ENCODE data around the gene EMX1. TPM values are rescaled to one million over a fixed set of nuclear protein-coding genes. Genes with fewer than 3 reads are reported as not detected.

The EMX1 gene
- polyA plus RNA-seq, 1 donor = 0.22 TPM

GRCh38 chr2:72959995-72960981 is 43.0 kb downstream of the EMX1 start:
- no peak overlapping the region for H3K27ac ChIP-seq (ENCODE audit: low read length)
- no peak overlapping the region for H3K4me3 ChIP-seq (ENCODE audit: low read length)
- WGBS (ENCODE audit: insufficient coverage, low lambda C conversion rate) = no CpG with 5 or more reads among the region's 26 CpGs
- H3K36me3 ChIP-seq (ENCODE audit: control insufficient read depth, insufficient read depth, low read length) = peaks cover 8% of the 10 kb centered on the region
- DNase-seq = no peak
- H3K4me1 ChIP-seq (ENCODE audit: control insufficient read depth, insufficient read depth, low read length) = no peaks in the 10 kb centered on the region
- H3K27me3 ChIP-seq (ENCODE audit: control insufficient read depth, insufficient read depth, low read length) = no peaks in the 10 kb centered on the region
- no peaks in the 10 kb centered on the region for H3K9me3 ChIP-seq (ENCODE audit: control insufficient read depth, low read depth, low read length)

DNA sequence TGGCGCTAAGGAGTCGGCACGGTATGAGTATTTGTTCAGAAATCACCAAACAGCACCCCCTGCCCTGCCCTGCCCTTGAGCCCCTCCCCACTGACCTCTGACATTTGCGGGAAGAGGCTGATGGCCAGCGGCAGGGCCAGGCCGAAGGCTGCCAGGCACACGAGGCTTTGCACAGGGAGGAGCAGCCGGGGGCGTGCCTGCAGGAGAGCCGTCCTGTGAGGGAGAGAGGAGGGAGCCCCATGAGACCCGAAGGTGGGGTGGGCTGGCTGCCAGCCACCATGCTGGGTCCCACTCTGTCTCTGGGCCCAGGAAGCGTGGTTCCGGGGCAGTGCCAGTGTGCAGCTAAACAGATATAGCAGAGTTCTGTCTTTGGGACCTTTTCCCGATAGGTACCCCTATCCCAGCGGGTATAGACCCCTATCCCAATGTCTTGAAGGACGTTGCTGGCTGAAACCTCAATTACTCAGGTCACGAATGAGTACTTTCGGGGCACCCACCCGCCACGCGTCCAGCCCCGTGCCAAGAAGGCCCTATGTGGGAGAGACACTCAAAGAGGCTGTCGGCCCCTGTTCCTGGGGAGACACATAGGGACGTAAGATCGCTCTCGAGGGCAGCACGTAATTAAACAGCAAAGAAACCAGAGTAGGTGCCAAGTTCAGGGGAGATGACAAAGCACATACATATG is 43.9 kb downstream of the EMX1 start:
- no peaks in the 10 kb centered on the region for H3K4me1 ChIP-seq (ENCODE audit: control insufficient read depth, insufficient read depth, low read length)
- peaks cover 10% of the 10 kb centered on the region for H3K36me3 ChIP-seq (ENCODE audit: control insufficient read depth, insufficient read depth, low read length)
- H3K4me3 ChIP-seq (ENCODE audit: low read length) = no peak overlapping the region
- WGBS (ENCODE audit: insufficient coverage, low lambda C conversion rate) = no CpG with 5 or more reads among the region's 27 CpGs
- H3K9me3 ChIP-seq (ENCODE audit: control insufficient read depth, low read depth, low read length) = no peaks in the 10 kb centered on the region
- H3K27me3 ChIP-seq (ENCODE audit: control insufficient read depth, insufficient read depth, low read length) = no peaks in the 10 kb centered on the region
- no peak for DNase-seq
- H3K27ac ChIP-seq (ENCODE audit: low read length) = no peak overlapping the region

- Histone ChIP-seq H3K36me3 (ENCODE audit: control insufficient read depth, insufficient read depth, low read length) (peaks cover 9% of the 10 kb centered on the region), H3K9me3 (ENCODE audit: control insufficient read depth, low read depth, low read length) (no peaks in the 10 kb centered on the region), H3K27me3 (ENCODE audit: control insufficient read depth, insufficient read depth, low read length) (no peaks in the 10 kb centered on the region), H3K4me1 (ENCODE audit: control insufficient read depth, insufficient read depth, low read length) (no peaks in the 10 kb centered on the region), H3K4me3 (ENCODE audit: low read length) (no peak overlapping the region), H3K27ac (ENCODE audit: low read length) (no peak overlapping the region)
- no CpG with 5 or more reads among the region's 8 CpGs for WGBS (ENCODE audit: insufficient coverage, low lambda C conversion rate)
- no peak for DNase-seq
Measured at GRCh38 chr2:72961853-72962468, 44.6 kb downstream of the EMX1 start.

DNA sequence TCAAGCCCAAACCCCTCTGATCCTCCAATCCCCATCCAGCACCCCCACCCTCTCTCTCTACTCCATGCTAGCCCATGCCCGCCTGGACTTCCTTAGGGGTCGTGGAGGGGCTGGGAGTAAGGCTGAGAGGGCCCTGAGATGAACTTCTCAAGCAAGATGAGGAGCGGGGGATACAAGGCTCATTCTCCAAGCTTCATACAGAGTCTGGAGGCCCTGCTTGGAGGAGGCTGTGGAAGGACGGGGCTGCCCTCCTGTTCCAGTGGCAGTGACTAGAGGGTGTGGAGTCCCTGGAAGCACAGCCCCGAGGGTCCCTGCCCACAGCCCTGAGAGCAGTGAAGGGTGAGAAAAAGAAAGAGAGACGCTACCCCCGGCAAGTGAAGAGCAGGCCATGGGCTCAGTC is 45.6 kb downstream of the EMX1 start:
- no peak for DNase-seq
- Histone ChIP-seq H3K36me3 (ENCODE audit: control insufficient read depth, insufficient read depth, low read length) (peaks cover 4% of the 10 kb centered on the region), H3K4me1 (ENCODE audit: control insufficient read depth, insufficient read depth, low read length) (no peaks in the 10 kb centered on the region), H3K27ac (ENCODE audit: low read length) (no peak overlapping the region), H3K9me3 (ENCODE audit: control insufficient read depth, low read depth, low read length) (no peaks in the 10 kb centered on the region), H3K4me3 (ENCODE audit: low read length) (no peak overlapping the region), H3K27me3 (ENCODE audit: control insufficient read depth, insufficient read depth, low read length) (no peaks in the 10 kb centered on the region)
- no CpG with 5 or more reads among the region's 7 CpGs for WGBS (ENCODE audit: insufficient coverage, low lambda C conversion rate)

DNA sequence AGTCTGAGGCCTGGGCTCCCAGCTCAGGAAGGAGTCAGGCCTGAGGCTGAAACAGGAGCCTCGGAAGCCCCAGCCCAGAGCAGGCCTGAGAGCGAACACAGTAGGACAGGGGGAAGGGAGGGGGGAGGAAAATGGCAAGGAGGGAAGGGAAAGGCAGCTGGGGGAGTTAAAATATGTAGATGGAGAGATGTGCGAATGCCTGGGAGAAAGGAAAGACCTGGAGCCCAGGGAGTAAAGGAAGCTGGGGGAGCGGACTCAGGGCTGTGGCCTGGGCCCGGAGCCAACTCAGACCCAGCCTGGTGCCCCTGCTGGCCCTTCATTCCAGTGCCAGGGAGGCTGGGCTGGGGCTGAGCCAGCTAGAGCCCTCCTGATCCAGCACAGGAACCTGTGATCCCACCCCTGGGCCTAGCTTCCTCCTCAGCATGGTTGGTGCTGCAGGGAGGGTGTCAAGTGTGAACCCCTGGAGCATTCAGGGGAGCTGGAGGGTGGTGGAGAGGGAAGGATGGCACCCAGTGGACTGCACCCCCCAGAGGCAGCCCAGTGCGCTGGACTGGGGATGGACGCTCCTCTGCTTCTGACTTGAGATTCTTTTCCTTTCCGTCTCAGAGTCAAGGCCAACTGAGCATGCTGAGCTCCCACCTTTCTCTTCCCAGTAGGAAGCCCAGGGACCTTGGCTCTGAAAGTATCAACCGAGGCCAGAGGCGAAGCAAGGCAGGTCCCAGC is 46.3 kb downstream of the EMX1 start:
- no peak overlapping the region for H3K27ac ChIP-seq (ENCODE audit: low read length)
- H3K4me1 ChIP-seq (ENCODE audit: control insufficient read depth, insufficient read depth, low read length) = no peaks in the 10 kb centered on the region
- no CpG with 5 or more reads among the region's 10 CpGs for WGBS (ENCODE audit: insufficient coverage, low lambda C conversion rate)
- H3K4me3 ChIP-seq (ENCODE audit: low read length) = no peak overlapping the region
- peaks cover 4% of the 10 kb centered on the region for H3K36me3 ChIP-seq (ENCODE audit: control insufficient read depth, insufficient read depth, low read length)
- no peaks in the 10 kb centered on the region for H3K9me3 ChIP-seq (ENCODE audit: control insufficient read depth, low read depth, low read length)
- no peak for DNase-seq
- no peaks in the 10 kb centered on the region for H3K27me3 ChIP-seq (ENCODE audit: control insufficient read depth, insufficient read depth, low read length)

- no CpG with 5 or more reads among the region's 6 CpGs for WGBS (ENCODE audit: insufficient coverage, low lambda C conversion rate)
- Histone ChIP-seq H3K4me3 (ENCODE audit: low read length) (no peak overlapping the region), H3K27ac (ENCODE audit: low read length) (no peak overlapping the region), H3K36me3 (ENCODE audit: control insufficient read depth, insufficient read depth, low read length) (peaks cover 4% of the 10 kb centered on the region), H3K9me3 (ENCODE audit: control insufficient read depth, low read depth, low read length) (no peaks in the 10 kb centered on the region), H3K4me1 (ENCODE audit: control insufficient read depth, insufficient read depth, low read length) (no peaks in the 10 kb centered on the region), H3K27me3 (ENCODE audit: control insufficient read depth, insufficient read depth, low read length) (no peaks in the 10 kb centered on the region)
- DNase-seq = no peak
Measured at GRCh38 chr2:72964146-72964525, 46.8 kb downstream of the EMX1 start.

GRCh38 chr2:72965016-72965415 is 47.7 kb downstream of the EMX1 start:
- no CpG with 5 or more reads among the region's 12 CpGs for WGBS (ENCODE audit: insufficient coverage, low lambda C conversion rate)
- no peak for DNase-seq
- peaks cover 4% of the 10 kb centered on the region for H3K36me3 ChIP-seq (ENCODE audit: control insufficient read depth, insufficient read depth, low read length)

DNA sequence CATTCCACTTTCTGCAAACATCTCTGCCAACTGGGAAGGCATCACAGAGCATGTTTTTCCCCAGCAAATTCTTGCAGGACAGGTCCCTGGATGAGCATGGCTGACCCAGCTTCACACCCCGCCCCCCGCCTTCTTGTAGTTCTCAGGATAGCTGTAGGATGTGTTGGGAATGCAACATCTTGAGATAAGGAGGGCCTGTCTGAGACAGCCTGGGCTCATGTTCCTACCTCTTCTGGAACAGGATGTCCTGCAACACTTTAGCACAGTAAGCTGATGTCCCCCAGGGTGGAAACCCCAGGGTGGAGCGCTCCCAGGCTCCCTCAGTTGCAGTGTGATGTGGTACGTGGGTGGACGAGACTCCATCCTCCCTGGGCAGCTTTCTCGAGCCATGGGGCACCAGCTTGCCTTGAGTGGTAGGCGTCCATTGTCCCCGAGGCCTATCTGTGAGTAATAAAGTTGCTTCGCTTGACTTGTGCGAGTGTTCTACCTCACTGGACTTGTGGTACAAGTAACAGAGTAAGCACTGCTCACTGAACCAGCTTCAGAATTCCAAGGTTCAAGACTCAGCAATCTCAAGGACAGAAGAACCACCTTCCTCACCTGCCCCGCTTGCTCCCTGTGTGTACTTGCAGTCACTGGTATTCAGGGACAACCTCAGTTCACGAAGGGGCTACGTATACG is 48.6 kb downstream of the EMX1 start:
- WGBS (ENCODE audit: insufficient coverage, low lambda C conversion rate) = no CpG with 5 or more reads among the region's 14 CpGs
- no peak for DNase-seq
- Histone ChIP-seq H3K9me3 (ENCODE audit: control insufficient read depth, low read depth, low read length) (no peaks in the 10 kb centered on the region), H3K27ac (ENCODE audit: low read length) (no peak overlapping the region), H3K27me3 (ENCODE audit: control insufficient read depth, insufficient read depth, low read length) (no peaks in the 10 kb centered on the region), H3K4me3 (ENCODE audit: low read length) (no peak overlapping the region), H3K36me3 (ENCODE audit: control insufficient read depth, insufficient read depth, low read length) (peaks cover 4% of the 10 kb centered on the region), H3K4me1 (ENCODE audit: control insufficient read depth, insufficient read depth, low read length) (no peaks in the 10 kb centered on the region)

More at GRCh38 chr2:72965016-72965415, 47.7 kb downstream of the EMX1 start:
- H3K27ac ChIP-seq (ENCODE audit: low read length) = no peak overlapping the region
- no peaks in the 10 kb centered on the region for H3K9me3 ChIP-seq (ENCODE audit: control insufficient read depth, low read depth, low read length)
- H3K4me3 ChIP-seq (ENCODE audit: low read length) = no peak overlapping the region
- no peaks in the 10 kb centered on the region for H3K4me1 ChIP-seq (ENCODE audit: control insufficient read depth, insufficient read depth, low read length)
- H3K27me3 ChIP-seq (ENCODE audit: control insufficient read depth, insufficient read depth, low read length) = no peaks in the 10 kb centered on the region

DNA sequence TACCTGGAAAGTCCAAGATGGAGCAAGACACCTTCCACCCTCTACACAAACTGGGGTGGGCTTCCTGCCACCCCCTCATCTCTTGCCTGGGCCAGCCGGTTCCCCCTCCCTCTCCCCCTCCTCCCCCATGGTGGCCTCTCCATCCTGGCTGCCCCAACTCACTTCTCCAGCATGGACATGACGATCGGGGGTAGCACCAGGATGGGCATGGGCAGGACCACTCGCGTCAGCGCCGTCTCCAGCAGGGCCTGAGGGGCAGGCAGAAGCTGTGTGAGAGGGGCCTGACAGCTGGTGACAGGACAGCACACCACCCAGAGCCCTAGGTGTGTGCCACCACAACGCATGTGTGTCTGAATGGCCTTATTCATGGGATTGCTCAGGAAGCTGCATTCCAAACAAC is 51.0 kb downstream of the EMX1 start:
- Histone ChIP-seq H3K27ac (ENCODE audit: low read length) (no peak overlapping the region), H3K4me3 (ENCODE audit: low read length) (no peak overlapping the region), H3K9me3 (ENCODE audit: control insufficient read depth, low read depth, low read length) (no peaks in the 10 kb centered on the region), H3K27me3 (ENCODE audit: control insufficient read depth, insufficient read depth, low read length) (no peaks in the 10 kb centered on the region), H3K36me3 (ENCODE audit: control insufficient read depth, insufficient read depth, low read length) (peaks cover 4% of the 10 kb centered on the region), H3K4me1 (ENCODE audit: control insufficient read depth, insufficient read depth, low read length) (no peaks in the 10 kb centered on the region)
- DNase-seq = no peak
- WGBS (ENCODE audit: insufficient coverage, low lambda C conversion rate) = 100% methylated on average over 1 of the region's 8 CpGs
